Measurements from ENCODE around the gene ZMYM1.

Gene ZMYM1

GRCh38 chr1:35043498-35043897 is 35.7 kb upstream of the ZMYM1 start:
- Histone ChIP-seq H3K9ac (ENCODE audit: low read length) (no peak overlapping the region), H3K4me3 (ENCODE audit: low read depth, low read length, poor library complexity, severe bottlenecking) (no peak overlapping the region), H3K36me3 (ENCODE audit: insufficient read depth, low read length) (no peaks in the 10 kb centered on the region), H3K27me3 (ENCODE audit: insufficient read depth, low read length) (no peaks in the 10 kb centered on the region), H3K9me2 (ENCODE audit: low read depth, low read length) (no peaks in the 10 kb centered on the region), H3K27ac (ENCODE audit: low read depth, low read length, poor library complexity, severe bottlenecking) (no peak overlapping the region), H4K20me1 (ENCODE audit: insufficient read depth, low read length) (no peaks in the 10 kb centered on the region), H3K9me3 (ENCODE audit: low read length) (no peaks in the 10 kb centered on the region), H2AFZ (ENCODE audit: low read length) (no peak overlapping the region), H3K4me1 (ENCODE audit: insufficient read depth, low read length, severe bottlenecking) (no peaks in the 10 kb centered on the region), H3F3A (ENCODE audit: insufficient read depth, low read length) (no peaks in the 10 kb centered on the region), H3K4me2 (ENCODE audit: low read length) (no peak overlapping the region), H3K79me2 (ENCODE audit: insufficient read depth, low read length) (no peaks in the 10 kb centered on the region)
- TF ChIP-seq CTCF (IDR thresholded peaks at IDR 0.05; ENCODE audit: low read length) = no peak

DNA sequence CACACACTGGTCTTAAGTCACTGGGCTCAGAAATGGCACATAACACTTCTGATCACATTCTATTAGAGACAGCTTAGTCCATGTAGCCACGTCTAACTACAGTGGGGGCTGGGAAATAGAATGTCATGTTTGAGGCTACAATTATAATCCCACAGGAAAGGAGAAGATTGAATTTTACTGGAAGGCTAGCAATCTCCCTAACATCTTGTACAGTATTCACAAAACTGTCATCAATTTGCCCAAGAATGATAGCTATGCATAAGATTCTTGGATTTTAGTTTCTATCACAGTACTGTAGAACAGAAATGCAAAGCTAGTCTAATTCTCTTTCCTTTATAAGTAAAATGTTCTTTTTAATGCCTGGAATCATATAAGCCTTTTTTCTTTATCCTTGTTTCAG is 34.8 kb upstream of the ZMYM1 start:
- no peaks in the 10 kb centered on the region for H3K4me1 ChIP-seq (ENCODE audit: insufficient read depth, low read length, severe bottlenecking)
- H3K9me3 ChIP-seq (ENCODE audit: low read length) = no peaks in the 10 kb centered on the region
- TF ChIP-seq CTCF (IDR thresholded peaks at IDR 0.05; ENCODE audit: low read length) = no peak
- no peak for TF ChIP-seq EZH2 (IDR thresholded peaks at IDR 0.05; ENCODE audit: borderline replicate concordance, low read length)
- H3K36me3 ChIP-seq (ENCODE audit: insufficient read depth, low read length) = no peaks in the 10 kb centered on the region
- H2AFZ ChIP-seq (ENCODE audit: low read length) = no peak overlapping the region
- no peaks in the 10 kb centered on the region for H4K20me1 ChIP-seq (ENCODE audit: insufficient read depth, low read length)
- H3K79me2 ChIP-seq (ENCODE audit: insufficient read depth, low read length) = no peaks in the 10 kb centered on the region
- H3K4me2 ChIP-seq (ENCODE audit: low read length) = no peak overlapping the region
- H3K27me3 ChIP-seq (ENCODE audit: insufficient read depth, low read length) = no peaks in the 10 kb centered on the region
- no peaks in the 10 kb centered on the region for H3F3A ChIP-seq (ENCODE audit: insufficient read depth, low read length)
- H3K9me2 ChIP-seq (ENCODE audit: low read depth, low read length) = no peaks in the 10 kb centered on the region
- H3K9ac ChIP-seq (ENCODE audit: low read length) = no peak overlapping the region
- H3K27ac ChIP-seq (ENCODE audit: low read depth, low read length, poor library complexity, severe bottlenecking) = no peak overlapping the region
- no peak overlapping the region for H3K4me3 ChIP-seq (ENCODE audit: low read depth, low read length, poor library complexity, severe bottlenecking)

- Histone ChIP-seq H3K4me1 (ENCODE audit: insufficient read depth, low read length, severe bottlenecking) (no peaks in the 10 kb centered on the region), H3K4me3 (ENCODE audit: low read depth, low read length, poor library complexity, severe bottlenecking) (no peak overlapping the region), H3K27me3 (ENCODE audit: insufficient read depth, low read length) (no peaks in the 10 kb centered on the region), H3F3A (ENCODE audit: insufficient read depth, low read length) (no peaks in the 10 kb centered on the region), H3K9me3 (ENCODE audit: low read length) (no peaks in the 10 kb centered on the region), H2AFZ (ENCODE audit: low read length) (no peak overlapping the region), H3K36me3 (ENCODE audit: insufficient read depth, low read length) (no peaks in the 10 kb centered on the region), H3K27ac (ENCODE audit: low read depth, low read length, poor library complexity, severe bottlenecking) (no peak overlapping the region), H4K20me1 (ENCODE audit: insufficient read depth, low read length) (no peaks in the 10 kb centered on the region), H3K9me2 (ENCODE audit: low read depth, low read length) (no peaks in the 10 kb centered on the region), H3K9ac (ENCODE audit: low read length) (no peak overlapping the region), H3K79me2 (ENCODE audit: insufficient read depth, low read length) (no peaks in the 10 kb centered on the region), H3K4me2 (ENCODE audit: low read length) (no peak overlapping the region)
- TF ChIP-seq CTCF (IDR thresholded peaks at IDR 0.05; ENCODE audit: low read length) = no peak
- no peak for TF ChIP-seq EZH2 (IDR thresholded peaks at IDR 0.05; ENCODE audit: borderline replicate concordance, low read length)
Observed at GRCh38 chr1:35046730-35047129, 32.5 kb upstream of the ZMYM1 start.
